ENCODE measurements around the gene MAP4K3. TPM values are rescaled to one million over a fixed set of nuclear protein-coding genes. Genes with fewer than 3 reads are reported as not detected.

MAP4K3 gene
- total RNA-seq, 1 donor from 2014 or later, result 58.1 TPM

DNA sequence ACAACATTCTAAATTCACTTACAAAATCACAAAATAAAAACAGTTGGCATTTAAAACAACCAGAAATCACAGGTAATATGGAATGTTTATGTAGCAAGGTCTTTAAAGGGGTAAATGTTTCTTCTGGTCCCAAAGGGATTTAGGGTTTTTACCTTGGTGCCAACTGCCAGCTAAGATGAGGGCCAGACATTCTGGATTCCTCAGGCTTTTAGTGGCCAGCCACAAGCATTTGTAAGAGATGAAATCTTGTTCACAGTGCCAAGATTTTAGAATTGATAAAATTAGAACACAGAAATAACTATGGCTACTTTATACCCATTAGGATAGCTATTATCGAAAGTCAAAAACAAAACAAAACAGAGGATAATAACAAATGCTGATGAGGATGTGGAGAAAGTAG is 132.9 kb downstream of the MAP4K3 start:
- Mint-ChIP-seq H3K4me1 (ENCODE audit: low read depth, unreplicated experiment) (peaks cover 10% of the 10 kb centered on the region), H3K27ac (ENCODE audit: unreplicated experiment) (no peak overlapping the region), H3K36me3 (ENCODE audit: low read depth, unreplicated experiment) (no peaks in the 10 kb centered on the region), H3K27me3 (ENCODE audit: low read depth, unreplicated experiment) (no peaks in the 10 kb centered on the region), H3K4me3 (ENCODE audit: unreplicated experiment) (no peak overlapping the region), H3K9me3 (ENCODE audit: unreplicated experiment) (no peaks in the 10 kb centered on the region)
- Histone ChIP-seq H3K4me1 (ENCODE audit: insufficient read depth, low read length) (no peaks in the 10 kb centered on the region), H3K9me3 (ENCODE audit: insufficient read depth, low read depth, low read length) (no peaks in the 10 kb centered on the region), H3K4me3 (ENCODE audit: insufficient read depth, low read depth, low read length) (no peak overlapping the region), H3K27ac (ENCODE audit: low read depth, low read length) (no peak overlapping the region), H3K27me3 (ENCODE audit: insufficient read depth, low read length) (no peaks in the 10 kb centered on the region), H3K4me2 (ENCODE audit: low read length) (no peak overlapping the region), H3K36me3 (ENCODE audit: insufficient read depth, low read length) (no peaks in the 10 kb centered on the region), H2AFZ (ENCODE audit: low read depth, low read length) (no peak overlapping the region), H4K20me1 (ENCODE audit: insufficient read depth, low read length) (no peaks in the 10 kb centered on the region), H3K79me2 (ENCODE audit: insufficient read depth, low read length) (no peaks in the 10 kb centered on the region), H3K9ac (ENCODE audit: low read length) (no peak overlapping the region)
- TF ChIP-seq CTCF (IDR thresholded peaks at IDR 0.05; ENCODE audit: insufficient read depth, low read depth, low read length), result no peak
- no peak for TF ChIP-seq EZH2 (IDR thresholded peaks at IDR 0.05; ENCODE audit: insufficient read depth, low read length)
- DNase-seq (ENCODE audit: low read depth) (peak; percentile 53), FAIRE-seq (no peak)

DNA sequence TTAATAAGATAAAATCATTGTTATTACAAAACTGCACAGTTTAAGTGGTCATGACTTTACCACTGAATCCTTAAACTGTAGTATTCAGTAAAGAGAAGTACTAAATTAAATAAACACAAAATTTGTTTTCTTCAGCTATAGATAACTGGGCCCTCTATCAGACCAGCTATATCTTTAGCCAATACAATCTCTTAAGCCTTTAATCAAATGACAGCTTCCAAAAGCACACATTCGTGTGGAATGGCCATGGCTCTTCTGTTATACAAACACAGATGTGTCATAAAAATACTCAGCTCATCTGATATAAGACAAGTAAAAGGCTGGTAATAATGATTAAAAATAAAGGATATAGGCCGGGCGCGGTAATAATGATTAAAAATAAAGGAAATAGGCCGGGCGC is 135.7 kb downstream of the MAP4K3 start:
- Mint-ChIP-seq H3K4me1 (ENCODE audit: low read depth, unreplicated experiment) (peaks cover 10% of the 10 kb centered on the region), H3K4me3 (ENCODE audit: unreplicated experiment) (no peak overlapping the region), H3K27ac (ENCODE audit: unreplicated experiment) (no peak overlapping the region), H3K9me3 (ENCODE audit: unreplicated experiment) (no peaks in the 10 kb centered on the region), H3K27me3 (ENCODE audit: low read depth, unreplicated experiment) (no peaks in the 10 kb centered on the region), H3K36me3 (ENCODE audit: low read depth, unreplicated experiment) (peaks cover 1% of the 10 kb centered on the region)
- no peak for FAIRE-seq
- no peaks in the 10 kb centered on the region for H3K9me3 ChIP-seq (ENCODE audit: insufficient read depth, low read depth, low read length)
- H3K4me1 ChIP-seq (ENCODE audit: insufficient read depth, low read length), result no peaks in the 10 kb centered on the region
- no peaks in the 10 kb centered on the region for H3K79me2 ChIP-seq (ENCODE audit: insufficient read depth, low read length)
- H2AFZ ChIP-seq (ENCODE audit: low read depth, low read length), result no peak overlapping the region
- H3K9ac ChIP-seq (ENCODE audit: low read length), result no peak overlapping the region
- H3K27me3 ChIP-seq (ENCODE audit: insufficient read depth, low read length), result no peaks in the 10 kb centered on the region
- H3K4me3 ChIP-seq (ENCODE audit: insufficient read depth, low read depth, low read length), result no peak overlapping the region
- no peak overlapping the region for H3K4me2 ChIP-seq (ENCODE audit: low read length)
- H3K27ac ChIP-seq (ENCODE audit: low read depth, low read length), result no peak overlapping the region
- H4K20me1 ChIP-seq (ENCODE audit: insufficient read depth, low read length), result no peaks in the 10 kb centered on the region
- H3K36me3 ChIP-seq (ENCODE audit: insufficient read depth, low read length), result peaks cover 3% of the 10 kb centered on the region
- no peak for TF ChIP-seq EZH2 (IDR thresholded peaks at IDR 0.05; ENCODE audit: insufficient read depth, low read length)
- no peak for TF ChIP-seq CTCF (IDR thresholded peaks at IDR 0.05; ENCODE audit: insufficient read depth, low read depth, low read length)
- no peak for DNase-seq (ENCODE audit: low read depth)

- Mint-ChIP-seq H3K9me3 (ENCODE audit: unreplicated experiment) (no peaks in the 10 kb centered on the region), H3K27ac (ENCODE audit: unreplicated experiment) (no peak overlapping the region), H3K4me1 (ENCODE audit: low read depth, unreplicated experiment) (peaks cover 8% of the 10 kb centered on the region), H3K4me3 (ENCODE audit: unreplicated experiment) (no peak overlapping the region), H3K27me3 (ENCODE audit: low read depth, unreplicated experiment) (no peaks in the 10 kb centered on the region), H3K36me3 (ENCODE audit: low read depth, unreplicated experiment) (peaks cover 1% of the 10 kb centered on the region)
- no peaks in the 10 kb centered on the region for H3K79me2 ChIP-seq (ENCODE audit: insufficient read depth, low read length)
- H3K4me1 ChIP-seq (ENCODE audit: insufficient read depth, low read length), result no peaks in the 10 kb centered on the region
- DNase-seq (ENCODE audit: low read depth), result no peak
- no peak overlapping the region for H3K4me3 ChIP-seq (ENCODE audit: insufficient read depth, low read depth, low read length)
- H2AFZ ChIP-seq (ENCODE audit: low read depth, low read length), result no peak overlapping the region
- H3K4me2 ChIP-seq (ENCODE audit: low read length), result no peak overlapping the region
- no peak for FAIRE-seq
- H3K36me3 ChIP-seq (ENCODE audit: insufficient read depth, low read length), result peaks cover 3% of the 10 kb centered on the region
- H3K9ac ChIP-seq (ENCODE audit: low read length), result no peak overlapping the region
- no peaks in the 10 kb centered on the region for H3K27me3 ChIP-seq (ENCODE audit: insufficient read depth, low read length)
- no peaks in the 10 kb centered on the region for H4K20me1 ChIP-seq (ENCODE audit: insufficient read depth, low read length)
- no peak overlapping the region for H3K27ac ChIP-seq (ENCODE audit: low read depth, low read length)
- no peaks in the 10 kb centered on the region for H3K9me3 ChIP-seq (ENCODE audit: insufficient read depth, low read depth, low read length)
- no peak for TF ChIP-seq CTCF (IDR thresholded peaks at IDR 0.05; ENCODE audit: insufficient read depth, low read depth, low read length)
- no peak for TF ChIP-seq EZH2 (IDR thresholded peaks at IDR 0.05; ENCODE audit: insufficient read depth, low read length)
These were observed 136.8 kb downstream of the MAP4K3 start for GRCh38 chr2:39300044-39300978.

Data from astrocyte (in vitro differentiated cells and primary cell).